HCT116 (cell line): ENCODE data around the gene TBX4.

Source experiments
- CEBPB ChIP-seq: IDR thresholded peaks from 2 replicates; pipeline ENCODE4 v1.6.1; 2012; ENCODE audit warnings: low read depth
- EGR1 ChIP-seq: IDR thresholded peaks from 2 replicates; pipeline ENCODE4 v1.6.1; 2012; ENCODE audit warnings: low read depth
- ELF1 ChIP-seq: IDR thresholded peaks from 2 replicates; pipeline ENCODE4 v1.6.1; 2012; ENCODE audit warnings: low read depth, borderline replicate concordance
- EZH2 ChIP-seq: fragments of 200-600 bp; sonication (generic); IDR thresholded peaks from 2 replicates; pipeline ENCODE4 v1.6.1; 2017; ENCODE audit warnings: antibody characterized with exemption, mixed run types
- EZH2phosphoT487 ChIP-seq: fragments of 200-600 bp; IDR thresholded peaks from 2 replicates; pipeline ENCODE4 v1.6.1; 2018; ENCODE audit warnings: antibody characterized with exemption, borderline replicate concordance
- POLR2A ChIP-seq: IDR thresholded peaks from 2 replicates; pipeline ENCODE4 v1.7.0; 2011; ENCODE audit warnings: borderline replicate concordance; ENCODE audit not compliant: insufficient read depth, insufficient read length; ENCODE audit errors: extremely low read depth
- SIN3A ChIP-seq: IDR thresholded peaks from 2 replicates; pipeline ENCODE4 v1.6.1; 2012; ENCODE audit warnings: low read depth
- TCF7L2 ChIP-seq: IDR thresholded peaks from 2 replicates; pipeline ENCODE4 v1.7.0; 2011; ENCODE audit warnings: borderline replicate concordance, inconsistent platforms; ENCODE audit not compliant: insufficient read depth, insufficient read length; ENCODE audit errors: extremely low read depth
- TF ChIP-seq, protein P1 (sequence below), 3 experiments: fragments of 200-600 bp in 1 of 3; sonication (generic) in 1 of 3; IDR thresholded peaks in 2 of 3; conservative IDR thresholded peaks in 1 of 3; 2 replicates each; pipeline ENCODE4 v1.5.1; 2012 to 2017; ENCODE audit warnings: low read depth in 2 of 3, low read length in 2 of 3, antibody characterized with exemption in 1 of 3, borderline replicate concordance in 1 of 3, control low read depth in 1 of 3, mild to moderate bottlenecking in 1 of 3, mixed read lengths in 1 of 3, mixed run types in 1 of 3, moderate library complexity in 1 of 3; ENCODE audit not compliant: insufficient read depth in 1 of 3

DNA sequence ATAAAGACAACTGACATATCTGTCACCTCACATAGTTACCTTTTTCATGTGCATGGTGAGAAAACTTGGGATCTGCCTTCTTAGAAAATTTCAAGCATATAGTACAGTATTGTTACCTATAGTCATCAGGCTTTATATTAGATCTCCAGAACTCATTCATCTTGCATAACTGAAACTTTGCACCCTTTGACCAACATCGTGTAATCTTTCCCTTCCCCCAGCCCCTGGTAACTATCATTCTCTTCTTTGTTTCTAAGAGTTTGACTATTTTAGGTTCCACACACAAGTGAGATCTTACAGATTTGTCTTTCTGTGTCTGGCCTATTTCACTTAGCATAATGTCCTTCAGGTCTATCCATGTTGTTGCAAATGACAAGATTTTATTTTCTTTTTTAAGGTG is 22.9 kb upstream of the TBX4 start:
- TF ChIP-seq SIN3A: no peak
- TF ChIP-seq, protein P1, sequence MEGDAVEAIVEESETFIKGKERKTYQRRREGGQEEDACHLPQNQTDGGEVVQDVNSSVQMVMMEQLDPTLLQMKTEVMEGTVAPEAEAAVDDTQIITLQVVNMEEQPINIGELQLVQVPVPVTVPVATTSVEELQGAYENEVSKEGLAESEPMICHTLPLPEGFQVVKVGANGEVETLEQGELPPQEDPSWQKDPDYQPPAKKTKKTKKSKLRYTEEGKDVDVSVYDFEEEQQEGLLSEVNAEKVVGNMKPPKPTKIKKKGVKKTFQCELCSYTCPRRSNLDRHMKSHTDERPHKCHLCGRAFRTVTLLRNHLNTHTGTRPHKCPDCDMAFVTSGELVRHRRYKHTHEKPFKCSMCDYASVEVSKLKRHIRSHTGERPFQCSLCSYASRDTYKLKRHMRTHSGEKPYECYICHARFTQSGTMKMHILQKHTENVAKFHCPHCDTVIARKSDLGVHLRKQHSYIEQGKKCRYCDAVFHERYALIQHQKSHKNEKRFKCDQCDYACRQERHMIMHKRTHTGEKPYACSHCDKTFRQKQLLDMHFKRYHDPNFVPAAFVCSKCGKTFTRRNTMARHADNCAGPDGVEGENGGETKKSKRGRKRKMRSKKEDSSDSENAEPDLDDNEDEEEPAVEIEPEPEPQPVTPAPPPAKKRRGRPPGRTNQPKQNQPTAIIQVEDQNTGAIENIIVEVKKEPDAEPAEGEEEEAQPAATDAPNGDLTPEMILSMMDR (IDR thresholded peaks at IDR 0.05 in 2 of 3, conservative IDR thresholded peaks at IDR 0.05 in 1 of 3; ENCODE audit: borderline replicate concordance in 1 of 3, insufficient read depth in 1 of 3, low read depth in 2 of 3, low read length in 2 of 3): no peak
- TF ChIP-seq EGR1: no peak
- TF ChIP-seq CEBPB: no peak
- TF ChIP-seq POLR2A: no peak
- no peak for TF ChIP-seq EZH2phosphoT487
- no peak for TF ChIP-seq TCF7L2
- TF ChIP-seq ELF1: no peak
- no peak for TF ChIP-seq EZH2
